GM21528 (cell line): ENCODE data around the gene RBM23.
"Not testable (repeated sequence)": the region's sequence is repeated elsewhere in the genome, so short reads cannot be mapped to it uniquely, and the experiment has no call there.

Experiments used
- ATAC-seq: cut with Tn5 transposase; IDR thresholded peaks from one replicate; pipeline ENCODE4 v1.9.1; 2021; ENCODE audit warnings: mild to moderate bottlenecking, moderate library complexity; ENCODE audit not compliant: unreplicated experiment, low FRiP score

The RBM23 gene

DNA sequence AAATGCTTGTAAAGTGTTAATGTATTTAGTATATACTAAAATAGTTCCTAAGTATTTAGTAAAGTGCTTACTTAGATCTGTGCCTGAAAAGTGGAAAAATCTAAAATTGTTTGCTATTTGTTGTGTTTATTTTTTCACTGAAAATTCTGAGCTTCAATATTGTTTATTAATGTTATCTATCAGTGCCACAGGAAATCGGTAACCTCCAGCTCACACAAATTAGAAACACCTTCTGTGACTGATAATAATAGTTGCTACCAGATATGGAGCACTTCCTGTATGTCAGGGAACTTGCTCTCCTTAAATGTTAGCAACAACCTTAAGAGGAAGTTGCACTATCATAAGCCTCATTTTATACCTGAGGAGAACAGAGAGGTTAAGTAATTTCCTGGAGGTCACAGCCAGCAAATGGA, 48.1 kb downstream of the RBM23 start:
- ATAC-seq = peak; percentile 41

DNA sequence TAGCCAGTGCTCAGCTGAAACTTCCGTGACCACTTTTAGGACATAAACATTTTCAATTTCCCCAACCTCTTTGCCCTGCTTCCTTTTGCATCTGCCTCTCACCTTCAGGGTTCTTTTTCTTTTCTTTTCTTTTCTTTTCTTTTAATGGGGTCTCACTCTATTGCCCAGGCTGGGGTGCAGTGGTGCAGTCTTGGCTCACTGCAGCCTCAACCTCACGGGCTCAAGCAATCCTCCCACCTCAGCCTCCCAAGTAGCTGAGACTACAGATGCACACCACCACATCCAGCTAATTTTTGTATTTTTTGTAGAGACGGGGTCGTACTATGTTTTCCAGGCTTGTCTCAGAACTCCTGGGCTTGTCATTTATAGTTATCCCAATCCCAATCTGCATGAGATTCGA, 52.1 kb downstream of the RBM23 start:
- ATAC-seq = no peak

DNA sequence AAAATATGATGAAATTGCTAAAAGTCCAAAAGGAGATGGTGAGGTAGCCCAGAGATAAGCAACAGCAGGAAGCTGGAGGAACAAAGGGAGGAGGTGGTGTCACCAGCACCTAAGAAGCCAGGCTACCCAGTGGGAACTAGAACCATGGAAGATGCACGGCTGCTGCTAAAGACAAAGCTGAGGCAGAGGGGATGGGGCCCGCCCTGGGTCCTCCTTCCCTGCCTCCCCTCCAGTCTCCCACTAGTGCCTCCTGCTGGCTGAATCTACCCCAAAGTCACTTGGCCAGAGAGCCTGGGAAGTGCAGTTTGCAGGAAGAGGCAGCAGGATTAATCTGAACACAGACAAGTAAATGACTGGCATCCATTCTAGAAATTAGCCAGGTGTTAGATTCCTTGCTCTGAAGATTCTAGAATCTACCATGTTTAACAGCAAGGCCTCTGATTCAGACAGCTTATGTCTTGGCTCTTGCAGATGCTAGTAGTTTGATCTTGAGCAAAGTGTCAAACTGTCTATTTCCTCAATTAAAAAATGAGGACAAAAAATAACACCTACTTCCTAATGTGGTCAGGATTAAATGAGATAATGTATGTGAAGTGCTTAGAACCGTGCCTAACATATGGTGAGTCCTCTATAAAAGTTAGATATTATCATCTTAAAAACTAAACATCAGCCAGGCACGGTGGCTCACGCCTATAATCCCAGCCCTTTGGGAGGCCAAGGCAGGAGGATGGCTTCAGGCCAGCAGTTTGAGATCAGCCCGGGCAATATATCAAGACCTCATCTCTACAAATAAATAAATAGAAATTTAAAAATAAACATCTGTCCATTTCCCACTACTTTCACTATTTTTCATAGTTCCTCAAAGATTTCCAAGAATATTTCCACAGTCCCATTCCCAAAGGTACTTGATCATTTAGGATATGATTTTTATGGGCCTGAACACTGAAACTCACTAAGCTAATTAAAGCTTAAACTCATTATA, 53.2 kb downstream of the RBM23 start:
- no peak for ATAC-seq

DNA sequence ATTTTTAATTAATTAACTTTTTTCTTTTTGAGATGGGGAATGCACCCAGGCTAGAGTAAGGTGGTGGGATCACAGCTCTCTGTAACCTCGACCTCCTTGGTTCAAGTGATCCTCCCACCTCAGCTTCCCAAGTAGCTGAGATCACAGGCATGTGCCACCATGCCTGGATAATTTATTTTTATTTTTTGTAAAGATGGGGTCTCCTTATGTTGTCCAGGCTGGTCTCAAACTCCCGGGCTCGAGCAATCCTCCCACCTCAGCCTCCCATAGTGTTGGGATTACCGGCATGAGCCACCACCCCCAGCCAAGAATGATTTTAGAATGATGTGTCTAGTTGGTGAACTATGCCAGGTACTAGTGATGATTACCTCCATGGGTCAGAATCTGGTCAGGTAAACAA, 54.0 kb downstream of the RBM23 start:
- ATAC-seq = no peak

DNA sequence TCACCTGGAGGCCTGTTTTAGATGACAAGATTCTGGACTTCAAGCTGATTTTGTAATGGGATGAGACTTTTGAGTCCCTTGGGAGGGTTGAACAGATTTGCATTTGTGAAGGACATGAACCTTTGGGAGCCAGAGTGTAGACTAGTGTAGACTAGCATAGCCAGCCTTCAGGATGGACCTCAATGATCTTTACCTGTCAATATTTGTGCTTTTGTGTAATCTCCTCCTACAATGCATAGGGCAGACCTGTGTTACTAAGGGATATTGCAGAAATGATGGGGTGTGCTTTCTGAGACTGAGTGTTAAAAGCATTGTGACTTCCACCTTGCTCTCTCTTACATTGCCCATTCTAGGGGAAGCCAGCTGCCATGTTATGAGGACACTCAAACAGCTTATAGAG, 57.3 kb downstream of the RBM23 start:
- ATAC-seq = no peak

DNA sequence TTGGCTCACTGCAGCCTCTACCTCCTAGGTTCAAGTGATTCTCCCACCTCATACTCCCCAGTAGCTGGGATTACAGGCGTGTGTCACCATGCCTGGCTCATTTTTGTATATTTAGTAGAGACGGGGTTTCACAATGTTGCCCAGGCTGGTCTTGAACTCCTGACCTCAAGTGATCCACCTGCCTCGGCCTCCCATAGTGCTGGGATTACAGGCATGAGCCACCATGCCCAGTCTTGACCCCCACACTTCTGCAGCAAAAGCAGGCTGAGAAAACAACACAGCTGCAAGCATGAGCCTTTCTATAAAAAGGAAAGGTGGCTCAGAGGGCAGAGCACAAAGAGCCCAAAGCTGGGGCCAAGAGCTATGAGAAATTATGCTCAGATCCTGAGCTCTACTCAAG, 58.6 kb downstream of the RBM23 start:
- not testable (repeated sequence) for ATAC-seq

DNA sequence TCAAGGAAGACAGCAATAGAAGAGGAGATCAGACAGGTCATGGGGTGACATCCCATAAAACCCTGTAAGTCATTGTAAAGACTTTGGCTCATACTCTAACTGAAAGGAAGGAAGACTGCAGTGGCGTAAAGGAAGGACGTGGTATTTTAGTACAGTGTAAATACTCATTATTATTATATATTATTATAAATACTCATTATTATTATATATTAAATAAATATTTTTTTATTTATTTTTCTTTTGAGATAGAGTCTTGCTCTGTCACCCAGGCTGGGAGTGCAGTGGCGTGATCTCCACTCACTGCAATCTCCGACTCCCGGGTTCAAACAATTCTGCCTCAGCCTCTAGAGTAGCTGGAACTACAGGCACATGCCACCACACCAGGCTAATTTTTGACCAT, 62.5 kb downstream of the RBM23 start:
- no peak for ATAC-seq

DNA sequence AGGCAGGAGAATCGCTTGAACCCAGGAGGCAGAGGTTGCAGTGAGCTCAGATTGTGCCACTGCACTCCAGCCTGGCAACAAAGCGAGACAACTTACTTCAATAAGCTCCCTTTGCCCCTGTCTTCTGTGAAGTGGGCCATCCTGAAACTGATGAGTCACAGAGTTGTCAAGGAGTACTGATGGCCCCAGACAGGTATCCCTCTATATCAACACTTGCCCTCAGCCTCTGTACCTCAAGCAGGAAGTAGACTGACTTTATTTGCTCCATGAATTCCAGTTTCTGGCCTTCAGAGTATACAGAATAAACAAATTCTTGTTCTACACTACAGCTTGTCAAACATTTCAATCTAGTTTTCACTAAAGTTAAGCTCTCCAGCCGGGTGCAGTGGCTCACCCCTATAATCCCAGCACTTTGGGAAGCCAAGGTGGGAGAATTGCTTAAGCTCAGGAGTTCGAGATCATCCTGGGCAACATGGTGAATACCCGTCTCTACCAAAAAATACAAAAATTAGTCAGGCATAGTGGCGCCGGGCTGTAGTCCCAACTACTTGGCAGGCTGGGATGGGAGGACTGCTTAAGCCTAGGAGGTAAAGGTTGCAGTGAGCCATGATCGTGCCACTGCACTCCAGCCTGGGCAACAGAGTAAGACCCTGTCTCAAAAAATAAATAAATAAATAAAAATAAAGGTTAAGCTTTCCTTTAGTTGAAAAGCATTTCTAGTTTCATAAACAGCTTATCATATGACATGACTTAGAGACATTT, 63.8 kb downstream of the RBM23 start:
- ATAC-seq = no peak

DNA sequence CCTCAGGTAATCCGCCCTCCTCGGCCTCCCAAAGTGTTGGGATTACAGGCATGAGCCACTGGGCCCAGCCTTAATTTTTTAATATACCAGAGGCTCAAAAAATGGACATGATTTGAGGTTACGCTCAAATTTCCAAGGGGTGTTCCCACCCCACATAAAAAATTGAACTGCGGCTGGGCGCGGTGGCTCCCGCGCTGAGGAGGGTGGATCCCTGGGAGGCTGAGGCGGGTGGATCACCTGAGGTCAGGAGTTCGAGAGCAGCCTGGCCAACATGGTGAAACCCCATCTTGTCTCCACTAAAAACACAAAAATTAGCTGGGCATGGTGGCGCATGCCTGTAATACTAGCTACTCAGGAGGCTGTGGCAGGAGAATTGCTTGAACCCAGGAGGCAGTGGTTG, 64.7 kb downstream of the RBM23 start:
- ATAC-seq = not testable (repeated sequence)

DNA sequence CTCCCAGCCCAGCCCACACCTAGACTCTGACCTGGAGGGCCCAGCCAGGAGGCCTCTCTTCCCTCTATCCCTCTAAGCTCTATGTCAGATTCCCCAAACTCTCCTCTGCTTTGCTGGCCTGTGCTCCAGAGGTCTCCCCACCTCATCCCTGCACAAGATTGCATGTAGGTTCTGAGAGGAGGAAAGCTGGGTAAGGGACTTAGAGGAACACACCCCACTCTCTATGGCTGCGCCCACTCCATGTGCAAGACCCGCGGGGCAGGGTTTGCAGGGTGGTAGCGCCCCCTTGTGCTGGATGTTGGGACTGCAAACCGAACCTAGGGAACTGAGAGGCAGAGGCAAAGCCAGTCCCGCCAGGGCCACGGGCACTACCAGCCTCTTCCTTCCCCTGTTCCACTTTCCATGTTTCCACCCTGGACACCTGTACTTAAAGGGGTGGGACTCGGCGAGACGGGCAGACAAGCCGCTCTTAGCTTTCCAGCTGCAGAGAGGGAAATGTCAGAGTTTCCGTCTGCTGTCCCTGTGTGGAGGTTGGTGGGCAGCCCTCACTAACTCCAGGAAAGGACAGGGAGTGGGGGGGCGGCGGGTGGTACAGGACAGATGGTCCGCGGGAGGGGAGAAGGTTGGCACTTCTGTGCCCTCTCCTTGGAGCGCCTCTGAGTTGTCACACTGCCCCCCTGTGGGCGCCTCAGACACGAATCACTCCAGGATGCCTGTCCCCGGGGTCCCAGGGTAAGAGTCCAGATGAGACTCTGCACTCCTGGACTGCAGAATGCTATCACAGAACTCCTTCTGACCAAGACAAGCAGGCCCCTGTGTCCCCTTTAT, 65.8 kb downstream of the RBM23 start:
- ATAC-seq = peak; percentile 64

DNA sequence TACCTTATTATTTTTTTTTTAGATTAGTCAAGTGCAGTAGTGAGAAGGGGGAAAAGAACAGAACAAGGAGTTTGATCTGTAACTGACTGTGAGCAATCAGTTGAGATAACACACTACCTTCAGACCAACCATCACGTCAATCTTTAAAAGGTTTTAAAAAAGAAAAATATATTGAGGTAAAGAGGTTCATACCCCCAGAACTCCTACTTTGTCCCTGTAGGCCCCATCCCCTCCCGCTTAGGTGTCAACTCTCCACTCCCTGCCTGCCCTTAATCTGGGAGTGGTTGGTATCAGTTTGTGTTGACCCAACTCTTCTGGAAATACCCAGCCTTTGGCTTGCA, 66.4 kb downstream of the RBM23 start:
- no peak for ATAC-seq

DNA sequence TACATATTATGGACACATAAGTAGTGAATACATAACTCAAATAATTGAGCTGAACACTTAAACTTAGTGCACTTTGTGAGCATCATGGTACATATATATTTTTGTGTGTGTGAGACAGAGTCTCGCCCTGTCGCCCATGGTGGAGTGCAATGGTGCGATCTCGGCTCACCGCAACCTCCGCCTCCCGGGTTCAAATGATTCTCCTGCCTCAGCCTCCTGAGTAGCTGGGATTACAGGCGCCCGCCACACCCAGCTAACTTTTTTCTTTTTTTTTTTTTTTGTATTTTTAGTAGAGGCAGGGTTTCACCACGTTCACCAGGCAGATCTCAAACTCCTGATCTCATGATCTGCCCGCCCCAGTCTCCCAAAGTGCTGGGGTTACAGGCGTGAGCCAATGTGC, 66.8 kb downstream of the RBM23 start:
- not testable (repeated sequence) for ATAC-seq

DNA sequence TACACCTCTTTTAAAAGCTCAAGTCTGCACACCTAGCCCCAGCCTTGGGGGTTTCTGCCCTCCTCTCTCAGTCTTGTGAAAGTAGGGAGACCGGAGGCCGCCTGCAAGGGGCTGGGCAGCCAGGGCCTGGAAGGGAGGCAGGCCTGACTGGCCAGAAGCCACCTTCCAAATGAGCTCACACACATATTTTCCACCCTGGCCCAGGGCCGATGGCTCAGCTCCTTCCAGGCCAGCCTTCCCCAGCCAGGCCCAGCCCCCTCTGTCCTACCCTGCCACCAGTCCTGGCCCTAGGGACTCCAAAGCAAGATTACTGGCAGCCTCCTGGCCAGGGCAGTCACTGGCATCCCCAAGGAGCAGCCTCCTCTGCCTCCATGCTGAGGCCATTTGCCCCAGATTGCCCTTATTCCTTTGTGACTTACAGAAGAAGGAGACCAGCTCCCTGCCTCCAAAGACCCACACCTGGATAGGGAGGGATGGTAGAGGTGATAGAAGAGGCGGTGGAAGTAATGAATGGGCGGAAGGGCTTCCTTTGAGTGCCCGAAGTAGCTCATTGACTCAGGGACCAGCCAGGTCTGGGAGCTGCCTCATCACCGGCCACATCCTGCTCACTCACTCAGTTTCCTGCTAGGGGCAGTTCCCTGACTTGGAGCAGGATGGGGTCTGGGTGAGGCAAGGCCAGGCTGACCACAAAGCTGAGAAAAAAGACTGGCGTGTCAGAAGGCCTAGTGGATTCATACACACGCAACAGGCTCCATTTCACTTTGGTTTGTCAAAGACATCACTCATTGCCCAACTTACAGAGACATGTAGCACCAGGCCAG, 67.8 kb downstream of the RBM23 start:
- no peak for ATAC-seq

DNA sequence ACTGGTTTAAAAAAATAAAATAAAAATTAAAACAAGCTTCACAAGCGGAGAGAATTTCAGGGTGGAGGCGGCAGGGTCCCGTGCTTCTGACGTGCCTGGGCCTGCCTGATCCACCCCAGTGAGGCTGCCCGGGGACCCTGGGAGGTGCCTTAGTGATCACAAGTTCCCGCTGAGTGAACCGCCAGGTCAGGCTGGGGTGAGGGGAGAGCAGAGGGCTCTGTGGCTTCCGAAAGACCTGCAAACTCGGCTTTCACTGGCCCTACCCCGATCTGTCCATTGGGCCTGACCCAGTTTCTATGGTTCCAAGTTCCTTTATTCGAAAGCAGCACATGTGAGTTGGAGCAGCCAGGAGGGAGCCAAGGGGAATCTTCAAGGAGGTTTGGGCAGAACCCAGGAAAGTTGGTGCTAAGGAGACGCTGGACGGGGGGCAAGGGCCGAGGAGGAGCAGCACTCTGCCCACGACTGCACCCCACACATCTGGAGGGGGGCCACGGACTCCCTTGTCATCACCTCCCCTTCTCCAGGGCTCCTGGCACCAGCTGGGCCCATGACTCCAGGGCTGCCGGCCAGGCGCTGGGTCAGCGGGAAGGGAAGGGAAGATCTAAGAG, 69.6 kb downstream of the RBM23 start:
- ATAC-seq = no peak

DNA sequence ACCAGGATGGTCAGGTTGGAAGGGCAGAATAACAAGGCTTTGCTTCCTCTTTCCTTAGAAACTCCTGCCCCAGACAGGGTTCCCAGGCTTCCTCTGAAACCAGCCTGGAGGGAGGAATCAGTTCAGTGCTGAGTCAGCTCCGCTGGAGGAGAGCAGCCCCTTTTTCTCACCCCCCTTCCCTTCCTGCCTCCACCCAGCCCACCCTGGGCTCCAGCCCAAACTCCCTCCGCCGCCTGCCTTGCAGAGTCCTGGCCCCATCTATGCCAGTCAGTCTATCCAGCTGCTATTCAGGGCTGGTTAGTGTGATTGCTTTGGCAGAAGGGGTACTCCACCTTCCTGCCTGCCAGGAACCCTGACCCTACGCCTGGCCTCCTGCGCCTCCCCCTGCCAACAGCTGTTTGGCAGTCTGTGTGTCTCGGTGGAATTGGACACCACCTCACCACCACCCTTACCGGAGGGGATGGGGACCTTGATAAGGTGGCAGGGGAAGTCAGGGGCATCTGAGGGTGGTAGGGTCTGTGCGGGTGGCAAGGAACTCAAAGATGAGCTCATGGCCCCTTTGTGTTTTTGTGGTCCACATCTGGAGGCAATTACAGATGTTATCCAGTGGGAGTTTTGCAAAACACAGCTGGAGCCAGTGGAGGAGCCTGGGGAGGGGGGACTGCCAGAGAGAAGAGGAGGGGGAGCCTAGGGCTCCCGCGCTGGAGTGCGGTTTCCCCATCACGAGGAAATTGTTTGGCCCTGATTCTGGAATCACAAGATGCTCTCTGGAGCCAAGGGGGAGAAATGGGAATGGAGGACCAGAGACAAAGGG, 70.4 kb downstream of the RBM23 start:
- no peak for ATAC-seq

DNA sequence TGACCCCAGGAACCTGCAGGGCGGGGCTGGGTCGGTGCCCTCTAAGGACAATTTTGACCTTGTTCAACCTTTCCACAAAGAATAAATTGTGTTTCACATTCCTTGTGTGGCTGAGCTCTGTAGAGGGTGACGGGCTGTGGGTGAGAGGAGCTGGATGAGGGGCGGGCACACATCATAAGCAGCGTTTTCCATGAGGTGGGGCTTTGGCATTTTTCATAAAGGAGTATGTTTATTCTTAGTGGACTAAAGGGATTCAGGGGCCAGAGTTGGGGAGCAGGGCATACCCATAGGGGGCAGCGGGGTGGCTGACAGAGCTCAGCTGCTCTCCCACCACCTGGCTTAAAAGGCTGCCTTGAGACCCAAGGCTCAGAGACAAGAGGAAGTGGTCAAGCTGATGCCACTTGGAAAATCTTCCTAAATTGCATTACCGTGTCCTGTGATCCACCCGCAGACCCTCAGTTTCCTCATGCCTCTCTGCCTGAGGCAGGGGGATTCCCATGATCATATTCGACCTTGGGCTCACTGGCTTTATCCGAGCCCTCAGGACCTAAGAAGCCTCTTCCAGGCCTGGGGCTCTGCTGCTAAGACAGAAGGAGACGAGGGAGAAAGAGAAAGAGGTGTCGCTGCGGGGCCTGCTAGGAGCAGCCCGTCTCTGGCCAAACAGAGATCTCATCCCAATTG, 71.1 kb downstream of the RBM23 start:
- ATAC-seq = no peak

DNA sequence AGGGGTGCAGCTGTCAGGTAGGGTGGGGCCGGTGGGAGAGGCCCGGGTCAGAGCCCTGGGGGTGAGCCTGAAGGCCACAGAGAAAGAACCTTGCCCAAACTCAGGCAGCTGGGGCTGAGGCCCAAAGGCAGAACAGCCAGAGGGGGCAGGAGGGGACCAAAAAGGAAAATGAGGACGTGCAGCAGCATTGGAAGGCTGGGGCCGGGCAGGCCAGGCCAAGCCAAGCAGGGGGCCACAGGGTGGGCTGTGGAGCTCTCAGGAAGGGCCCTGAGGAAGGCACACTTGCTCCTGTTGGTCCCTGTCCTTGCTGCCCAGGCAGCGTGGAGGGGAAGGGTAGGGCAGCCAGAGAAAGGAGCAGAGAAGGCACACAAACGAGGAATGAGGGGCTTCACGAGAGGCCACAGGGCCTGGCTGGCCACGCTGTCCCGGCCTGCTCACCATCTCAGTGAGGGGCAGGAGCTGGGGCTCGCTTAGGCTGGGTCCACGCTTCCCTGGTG, 72.1 kb downstream of the RBM23 start:
- ATAC-seq = no peak
